Fibroblast of skin of abdomen (primary cell): Measurements from ENCODE around the gene LSM3.

Source experiments
- DNase-seq: peaks from one replicate; pipeline ENCODE4 v3.0.0-alpha.2; 2013

Gene LSM3

GRCh38 chr3:14158370-14158769 lies 20.2 kb upstream of the LSM3 start:
- DNase-seq: no peak

DNA sequence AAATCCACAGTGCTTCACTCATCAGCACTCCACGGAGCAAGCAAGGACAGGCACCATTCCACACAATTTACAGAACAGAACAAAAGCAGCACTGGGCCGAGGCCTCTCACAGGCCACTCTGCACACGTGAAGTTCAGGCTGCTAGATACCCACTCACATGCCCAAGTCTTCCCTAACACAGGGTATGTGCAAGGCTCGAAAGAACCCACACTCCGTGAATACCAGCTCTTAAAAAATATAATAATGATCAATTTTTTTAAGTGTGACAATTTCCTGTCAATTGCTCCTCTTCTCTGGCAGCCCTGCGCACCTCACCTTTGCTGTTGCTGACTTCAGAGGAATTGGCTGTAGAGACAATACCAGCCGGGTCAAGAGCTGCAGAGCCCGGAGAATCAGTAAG lies 19.2 kb upstream of the LSM3 start:
- DNase-seq: no peak

DNA sequence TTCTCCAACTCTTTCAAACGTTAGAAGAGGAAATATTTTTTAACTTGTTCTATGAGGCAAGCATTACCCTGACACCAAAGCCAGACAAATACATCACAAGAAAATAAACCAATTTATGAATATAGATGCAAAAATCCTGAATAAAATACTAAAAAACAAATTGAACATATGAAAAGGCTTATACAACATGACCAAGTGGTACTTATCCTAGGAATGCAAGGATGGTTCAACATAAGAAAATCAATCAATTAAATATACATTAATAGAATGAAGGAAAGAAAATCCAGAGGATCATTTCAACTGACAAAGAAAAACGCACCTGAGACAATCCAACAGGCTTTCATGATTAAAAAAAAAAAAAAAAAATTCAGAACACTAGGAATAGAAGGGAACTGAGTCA lies 17.3 kb upstream of the LSM3 start:
- no peak for DNase-seq

DNA sequence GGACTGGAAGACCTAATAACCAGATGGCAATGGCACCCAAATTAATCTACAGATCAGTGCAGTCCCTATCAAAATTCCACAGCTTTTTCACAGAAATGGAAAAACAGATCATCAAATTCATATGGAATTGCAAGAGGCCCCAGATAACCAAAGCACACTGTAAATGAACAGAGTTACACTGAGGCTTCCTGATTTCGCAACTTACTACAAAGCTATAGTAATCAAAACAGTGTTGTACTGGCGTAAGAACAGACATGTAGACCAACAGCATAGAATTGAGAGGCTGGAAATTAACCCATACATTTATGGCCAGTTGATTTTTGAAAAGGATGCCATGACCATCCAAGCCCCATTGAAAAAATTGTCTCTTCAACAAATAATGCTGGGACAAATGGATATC lies 16.4 kb upstream of the LSM3 start:
- no peak for DNase-seq

- no peak for DNase-seq
Measured at GRCh38 chr3:14166877-14167603, 11.6 kb upstream of the LSM3 start.

DNA sequence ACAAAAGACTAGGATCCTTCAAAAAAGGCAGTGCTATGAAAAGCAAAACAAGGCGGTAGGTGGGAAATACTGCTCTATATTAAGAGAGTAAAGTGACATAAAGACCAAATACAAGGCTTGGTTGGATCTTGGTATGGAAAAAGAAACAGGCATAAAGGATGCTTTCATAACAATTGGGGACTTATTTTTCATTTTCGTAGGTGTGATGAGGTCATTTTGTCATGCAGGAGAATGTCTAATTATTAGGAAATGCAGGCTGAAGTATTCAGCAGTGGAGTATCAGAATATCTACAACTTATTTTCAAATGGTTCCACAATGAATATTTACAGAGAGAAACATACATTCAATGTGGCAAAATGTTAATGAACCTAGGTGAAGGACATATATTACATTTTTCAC lies 9.2 kb upstream of the LSM3 start:
- no peak for DNase-seq

DNA sequence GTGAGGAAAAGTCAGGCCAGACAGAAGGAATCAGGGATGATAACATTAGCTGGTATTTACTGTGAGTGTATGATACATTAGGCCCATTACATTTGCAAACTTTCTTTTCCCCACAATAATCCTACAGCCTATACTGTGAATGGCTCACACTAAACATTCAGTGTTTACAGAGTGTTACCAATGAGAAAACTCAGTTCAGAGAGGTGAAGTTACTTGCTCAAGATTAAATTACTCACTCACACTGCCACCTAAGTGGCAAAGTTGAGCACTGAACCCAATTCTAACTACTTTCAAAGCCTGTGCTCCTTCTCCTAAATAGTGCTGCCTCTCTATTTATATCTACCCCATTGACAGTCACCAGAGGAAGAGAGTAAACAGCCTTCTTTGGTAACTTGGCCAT lies 8.7 kb upstream of the LSM3 start:
- no peak for DNase-seq

DNA sequence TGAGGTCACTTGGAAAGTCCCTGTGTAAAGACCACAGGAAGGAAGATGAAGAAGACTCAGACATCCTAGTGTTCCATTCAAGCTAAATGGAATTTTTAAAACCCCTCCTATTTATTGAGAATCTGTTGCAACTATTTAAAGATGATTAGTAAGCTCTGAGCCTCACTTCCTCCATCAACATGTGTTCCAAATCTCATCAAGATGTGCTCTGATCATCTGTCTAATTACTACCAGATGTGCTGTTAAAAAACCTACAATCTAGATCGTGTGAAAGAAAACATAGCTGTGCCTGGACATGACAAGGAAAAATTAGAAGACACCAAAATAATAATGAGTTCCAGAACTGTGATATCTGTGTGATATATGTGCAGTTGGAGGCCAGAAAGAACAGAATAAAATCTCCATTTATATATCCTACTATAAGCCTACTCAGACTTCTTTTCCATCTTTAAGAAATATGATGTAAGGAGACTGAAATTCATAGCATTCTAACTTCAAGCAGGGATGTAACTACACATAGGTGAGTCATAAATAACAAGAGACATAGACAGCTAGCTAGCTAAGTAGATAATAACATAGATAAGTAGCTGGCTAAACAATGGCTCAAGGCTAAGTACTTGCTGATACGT lies 8.0 kb upstream of the LSM3 start:
- DNase-seq: peak; percentile 91

GRCh38 chr3:14172496-14172895 lies 6.1 kb upstream of the LSM3 start:
- no peak for DNase-seq

GRCh38 chr3:14174483-14174882 lies 4.1 kb upstream of the LSM3 start:
- peak; percentile 17 for DNase-seq

GRCh38 chr3:14175383-14176037 lies 3.1 kb upstream of the LSM3 start:
- DNase-seq: peak; percentile 60

GRCh38 chr3:14177580-14178246 lies 904 bp upstream of the LSM3 start:
- DNase-seq: peak; percentile 20

DNA sequence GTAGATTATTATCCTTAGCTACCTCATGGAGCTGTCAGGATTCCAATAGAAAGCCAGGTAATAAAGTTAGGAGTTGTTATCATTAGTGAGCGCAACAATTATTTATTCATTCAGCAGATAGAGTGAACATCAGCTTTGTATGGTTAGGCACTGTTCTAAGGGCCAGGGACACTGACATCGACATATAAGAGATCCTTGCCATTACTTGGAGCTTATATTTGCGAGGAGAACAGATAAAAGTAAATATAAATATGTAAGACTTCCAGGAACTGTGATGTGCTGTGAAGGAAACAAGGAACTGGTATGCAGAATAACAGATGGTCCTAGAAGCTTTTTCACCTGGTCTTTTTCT lies 473 bp downstream of the LSM3 start:
- no peak for DNase-seq

- DNase-seq: no peak
Measured at GRCh38 chr3:14179795-14180194, 1.2 kb downstream of the LSM3 start.

- DNase-seq: no peak
Measured at GRCh38 chr3:14181253-14181652, 2.6 kb downstream of the LSM3 start.

DNA sequence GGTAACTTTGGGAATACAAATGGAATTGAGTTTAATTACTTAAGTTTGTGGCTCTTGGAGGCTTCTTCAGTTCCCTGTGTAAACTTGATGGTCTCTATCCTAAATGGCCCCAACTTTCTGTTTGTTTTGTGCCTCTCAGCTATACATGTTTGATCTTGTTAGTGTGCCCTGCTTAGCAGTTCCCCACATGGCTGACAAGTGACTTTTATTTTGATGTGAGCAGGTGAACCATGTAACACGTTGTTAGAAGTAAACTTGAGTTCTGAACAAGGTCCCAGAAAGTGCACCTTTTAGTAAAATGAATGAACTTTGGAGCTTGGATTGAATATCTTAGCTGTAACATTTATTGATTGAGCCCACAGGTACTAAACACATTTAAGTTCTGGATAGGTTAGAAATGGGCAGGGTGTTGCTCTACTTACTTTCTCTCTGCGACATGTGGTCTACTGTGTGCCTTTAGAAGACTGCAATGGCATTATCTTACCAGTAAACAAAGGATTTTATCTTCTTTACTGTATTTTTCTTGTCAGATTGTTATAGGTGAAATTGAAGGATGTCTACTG lies 4.5 kb downstream of the LSM3 start:
- no peak for DNase-seq

- DNase-seq: no peak
Measured at GRCh38 chr3:14186854-14187458, 8.3 kb downstream of the LSM3 start.

DNA sequence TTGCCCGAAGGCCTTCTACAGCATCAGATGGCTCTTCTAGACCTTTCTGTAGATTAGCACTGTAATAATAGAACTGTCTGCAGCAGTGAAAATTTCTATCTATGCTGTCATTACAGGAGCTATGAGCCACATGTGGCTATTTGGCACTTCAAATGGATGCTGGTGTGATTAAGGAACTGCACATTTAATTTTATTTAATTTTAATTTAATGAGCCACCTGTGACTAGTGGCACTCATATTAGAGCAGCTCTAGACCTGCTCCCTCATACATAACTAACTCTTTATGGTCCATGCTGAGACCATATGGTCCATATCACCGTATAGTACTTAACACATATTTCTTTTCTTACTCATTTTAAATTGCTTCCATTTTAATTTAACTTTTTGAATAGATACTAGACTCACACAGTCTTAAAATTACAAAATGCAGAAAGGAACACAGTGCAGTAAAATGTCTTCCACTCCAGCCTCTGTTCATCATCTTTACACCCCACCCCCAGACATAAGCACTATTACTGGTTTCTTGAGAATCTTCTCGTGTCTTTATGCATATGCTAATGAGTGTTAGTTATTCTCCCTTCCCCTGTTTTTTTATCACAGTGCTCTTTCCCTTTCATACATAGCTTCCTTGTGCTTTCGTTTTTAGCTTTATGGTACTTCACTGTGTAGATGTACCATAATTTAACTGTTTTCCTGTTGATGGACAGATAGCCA lies 9.6 kb downstream of the LSM3 start:
- DNase-seq: no peak

DNA sequence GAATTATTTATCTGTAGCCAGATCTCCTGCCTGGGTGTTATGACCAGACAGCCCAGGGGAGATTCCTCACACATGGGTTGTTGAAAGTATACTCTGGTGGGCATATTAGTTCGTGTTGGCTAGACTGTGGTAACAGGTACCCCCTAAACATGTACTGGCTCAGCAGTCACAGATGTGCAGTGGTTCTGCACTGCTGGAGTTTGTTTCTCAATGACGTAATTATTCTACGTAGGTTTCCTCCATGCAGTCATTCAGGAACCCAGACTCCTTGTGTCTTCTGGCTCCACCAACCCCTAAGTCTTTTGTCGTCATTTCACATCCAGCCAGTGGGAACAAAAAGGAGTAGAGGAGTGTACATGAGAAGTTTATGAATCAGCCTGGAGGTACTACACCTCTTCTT lies 16.2 kb downstream of the LSM3 start:
- no peak for DNase-seq

DNA sequence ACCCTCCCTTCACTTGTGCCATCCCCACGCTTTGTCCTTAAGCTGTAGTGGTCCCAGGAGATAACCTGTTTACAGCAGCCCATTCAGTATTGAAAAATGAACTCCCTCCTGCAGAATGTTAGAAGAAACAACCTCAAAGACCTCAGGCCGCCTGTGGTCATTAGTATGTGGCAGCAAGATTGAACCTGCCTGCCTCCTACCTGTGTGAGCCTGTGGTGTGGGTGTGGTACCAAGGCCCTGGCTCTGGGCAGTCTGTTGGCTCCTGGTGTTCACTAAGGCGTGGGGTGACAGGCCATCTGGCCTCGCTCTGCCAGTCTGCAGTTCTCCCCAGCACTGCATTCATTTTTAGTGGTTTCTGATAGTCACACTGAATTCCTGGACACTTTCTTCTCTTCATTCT lies 21.0 kb downstream of the LSM3 start:
- no peak for DNase-seq

DNA sequence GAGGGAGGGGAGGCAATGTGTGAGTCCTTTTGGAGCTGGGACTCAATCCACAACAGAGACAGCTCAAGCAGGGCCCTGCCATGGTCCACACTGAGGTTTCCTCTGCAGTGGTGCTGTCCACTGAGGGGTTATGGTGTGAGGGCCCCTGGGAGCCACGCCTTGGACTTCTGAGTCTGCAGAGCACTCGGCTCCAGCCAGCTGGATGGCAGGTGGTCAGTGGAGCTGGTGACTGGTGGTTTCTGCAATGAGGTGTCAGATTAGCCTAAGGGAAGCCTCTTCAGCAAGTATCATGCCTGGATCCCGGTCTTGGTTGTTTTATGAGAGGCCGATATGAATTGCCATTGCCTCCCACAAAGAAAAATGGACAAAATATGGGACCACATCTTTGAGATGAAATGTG lies 21.7 kb downstream of the LSM3 start:
- no peak for DNase-seq

- DNase-seq: no peak
Measured at GRCh38 chr3:14200841-14201240, 22.2 kb downstream of the LSM3 start.
